Thyroid gland (tissue), 4 donors: ENCODE data around the gene TFF2. TPM values are rescaled to one million over a fixed set of nuclear protein-coding genes. Genes with fewer than 3 reads are reported as not detected.

ENCODE experiments used
- DNase-seq, 2 donors: peaks; one replicate each; pipeline ENCODE4 v3.0.0-alpha.2; 2019
- H3K27ac ChIP-seq, 3 donors: fragments of 200-600 bp; sonication (generic); 1 replicate in 2 of 3; 2 replicates in 1 of 3; pipeline ENCODE4 v1.5.1; 2016 to 2019; ENCODE audit warnings: mild to moderate bottlenecking in 1 of 3, moderate library complexity in 1 of 3
- H3K27me3 ChIP-seq: fragments of 200-600 bp; sonication (generic); one replicate; pipeline ENCODE4 v1.5.1; 2019
- H3K36me3 ChIP-seq, 2 donors: fragments of 200-600 bp; sonication (generic); one replicate each; pipeline ENCODE4 v1.5.1; 2016 to 2019
- H3K4me1 ChIP-seq, 2 donors: fragments of 200-600 bp; sonication (generic); one replicate each; pipeline ENCODE4 v1.5.1; 2017 to 2019
- H3K4me3 ChIP-seq, 3 donors: fragments of 200-600 bp; sonication (generic); replicated peaks in 1 of 3; 1 replicate in 2 of 3; 2 replicates in 1 of 3; pipeline ENCODE4 v1.5.1; 2016; ENCODE audit warnings: mild to moderate bottlenecking in 1 of 3
- H3K9me3 ChIP-seq: fragments of 200-600 bp; sonication (generic); one replicate; pipeline ENCODE4 v1.5.1; 2017
- POLR2A ChIP-seq, 2 donors: fragments of 450-650 bp; IDR thresholded peaks; one replicate each; pipeline ENCODE4 v1.6.1; 2017; ENCODE audit warnings: antibody characterized with exemption in 2 of 2, mild to moderate bottlenecking in 2 of 2, moderate library complexity in 1 of 2
- WGBS, 2 donors: methylation state at CpG; one replicate each; pipeline ENCODE4 v1.1.5; 2017; 5-methylcytosine and 5-hydroxymethylcytosine counted together
- intact Hi-C: fragments of 100-400 bp; cut with DNase I; formaldehyde crosslinking; loops from one replicate; pipeline ENCODE4 v1.15.1; 2023
- total RNA-seq, 4 donors: library from RNA; depleted of rRNA; stranded (reverse); fragments of >200 nt; gene quantifications; one replicate each; pipeline ENCODE4 v1.2.3, GENCODE V29; 2016
- TF ChIP-seq, protein P1 (sequence below), 6 experiments: fragments of 200-600 bp in 3 of 6; fragments of 450-650 bp in 3 of 6; sonication (generic) in 3 of 6; IDR thresholded peaks; one replicate each; pipeline ENCODE4 v1.5.1; 2016 to 2019; ENCODE audit warnings: antibody characterized with exemption in 6 of 6, mild to moderate bottlenecking in 2 of 6, inconsistent platforms in 1 of 6, moderate library complexity in 1 of 6

Gene TFF2
- total RNA-seq, 4 donors from 2014 or later: 2.5 to 14.3 TPM; not detected in 2

DNA sequence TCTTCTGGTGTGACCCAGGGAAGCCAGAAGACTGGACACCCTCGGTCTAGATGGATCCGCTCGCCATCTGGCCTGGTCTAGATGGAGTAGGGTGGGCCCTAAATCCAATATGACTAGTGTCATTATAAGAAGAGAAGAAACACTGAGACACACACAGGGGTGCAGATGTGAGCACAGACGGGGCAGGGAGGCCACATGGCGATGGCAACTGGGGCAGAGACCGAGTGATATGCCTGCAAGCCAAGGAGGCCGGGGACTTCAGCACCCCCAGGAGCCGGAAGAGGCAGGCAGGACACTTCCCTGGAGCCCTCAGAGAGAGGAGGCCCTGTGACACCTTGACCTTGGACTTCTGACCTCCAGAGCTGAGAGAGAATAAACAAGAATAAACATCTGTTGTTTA lies 30.0 kb downstream of the TFF2 start:
- Histone ChIP-seq H3K4me1 (peaks cover 8 to 12% of the 10 kb centered on the region in 2 donors), H3K9me3 (no peaks in the 10 kb centered on the region), H3K4me3 (no peak overlapping the region), H3K27me3 (no peaks in the 10 kb centered on the region), H3K36me3 (no peaks in the 10 kb centered on the region), H3K27ac (no peak overlapping the region)
- DNase-seq: no peak
- no peak for TF ChIP-seq POLR2A (IDR thresholded peaks at IDR 0.05)
- TF ChIP-seq, protein P1, sequence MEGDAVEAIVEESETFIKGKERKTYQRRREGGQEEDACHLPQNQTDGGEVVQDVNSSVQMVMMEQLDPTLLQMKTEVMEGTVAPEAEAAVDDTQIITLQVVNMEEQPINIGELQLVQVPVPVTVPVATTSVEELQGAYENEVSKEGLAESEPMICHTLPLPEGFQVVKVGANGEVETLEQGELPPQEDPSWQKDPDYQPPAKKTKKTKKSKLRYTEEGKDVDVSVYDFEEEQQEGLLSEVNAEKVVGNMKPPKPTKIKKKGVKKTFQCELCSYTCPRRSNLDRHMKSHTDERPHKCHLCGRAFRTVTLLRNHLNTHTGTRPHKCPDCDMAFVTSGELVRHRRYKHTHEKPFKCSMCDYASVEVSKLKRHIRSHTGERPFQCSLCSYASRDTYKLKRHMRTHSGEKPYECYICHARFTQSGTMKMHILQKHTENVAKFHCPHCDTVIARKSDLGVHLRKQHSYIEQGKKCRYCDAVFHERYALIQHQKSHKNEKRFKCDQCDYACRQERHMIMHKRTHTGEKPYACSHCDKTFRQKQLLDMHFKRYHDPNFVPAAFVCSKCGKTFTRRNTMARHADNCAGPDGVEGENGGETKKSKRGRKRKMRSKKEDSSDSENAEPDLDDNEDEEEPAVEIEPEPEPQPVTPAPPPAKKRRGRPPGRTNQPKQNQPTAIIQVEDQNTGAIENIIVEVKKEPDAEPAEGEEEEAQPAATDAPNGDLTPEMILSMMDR (IDR thresholded peaks at IDR 0.05): no peak
- intact Hi-C loops: no loop called here
- WGBS, 2 donors: 98% methylated on average over 8 of the region's 8 CpGs

DNA sequence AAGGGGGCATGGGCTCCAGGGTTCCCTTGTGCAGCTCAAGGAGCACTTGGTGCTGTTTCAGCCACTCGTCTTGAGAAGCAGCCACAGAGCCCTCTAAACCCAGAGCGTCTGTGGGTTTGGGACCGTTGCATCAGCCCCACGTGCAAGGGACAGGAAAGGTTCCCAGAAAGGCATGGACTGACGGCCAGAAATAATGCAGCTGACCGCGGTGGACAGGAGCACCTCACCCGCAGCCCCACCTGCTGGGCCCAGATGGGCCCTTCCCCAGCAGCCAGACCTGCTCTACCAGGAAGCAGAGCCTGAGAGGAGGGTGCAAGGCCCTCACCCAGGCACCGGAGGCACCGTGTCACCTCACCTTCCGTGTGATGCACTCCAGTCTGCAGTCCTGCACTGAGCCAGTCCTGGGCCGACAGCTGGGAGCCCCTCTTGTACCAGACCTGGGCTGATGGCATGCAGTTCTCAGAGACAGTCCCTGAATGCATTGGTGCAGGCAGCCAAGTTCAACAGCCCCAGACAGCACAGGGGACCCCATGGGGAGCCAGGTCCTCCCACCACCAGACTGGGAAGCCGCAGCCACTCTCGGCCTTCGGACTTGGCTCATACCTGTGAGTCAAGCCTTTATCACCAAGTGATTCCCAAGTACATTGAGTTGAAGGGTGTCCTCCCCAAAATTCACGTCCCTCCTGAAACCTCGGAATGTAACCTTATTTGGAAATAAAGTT lies 30.8 kb downstream of the TFF2 start:
- Histone ChIP-seq H3K4me3 (no peak overlapping the region), H3K27ac (no peak overlapping the region), H3K9me3 (no peaks in the 10 kb centered on the region), H3K36me3 (no peaks in the 10 kb centered on the region), H3K27me3 (no peaks in the 10 kb centered on the region), H3K4me1 (peaks cover 12 to 20% of the 10 kb centered on the region in 2 donors)
- no peak for DNase-seq
- TF ChIP-seq, protein P1 (IDR thresholded peaks at IDR 0.05): no peak
- TF ChIP-seq POLR2A (IDR thresholded peaks at IDR 0.05): no peak
- 75 to 77% methylated on average over 15 to 16 of the region's 17 CpGs for WGBS, 2 donors
- intact Hi-C loops: loop anchor here (10.0 kb wide), 1 partner anchor 65 kb away; no protein-coding TSS in a partner anchor

DNA sequence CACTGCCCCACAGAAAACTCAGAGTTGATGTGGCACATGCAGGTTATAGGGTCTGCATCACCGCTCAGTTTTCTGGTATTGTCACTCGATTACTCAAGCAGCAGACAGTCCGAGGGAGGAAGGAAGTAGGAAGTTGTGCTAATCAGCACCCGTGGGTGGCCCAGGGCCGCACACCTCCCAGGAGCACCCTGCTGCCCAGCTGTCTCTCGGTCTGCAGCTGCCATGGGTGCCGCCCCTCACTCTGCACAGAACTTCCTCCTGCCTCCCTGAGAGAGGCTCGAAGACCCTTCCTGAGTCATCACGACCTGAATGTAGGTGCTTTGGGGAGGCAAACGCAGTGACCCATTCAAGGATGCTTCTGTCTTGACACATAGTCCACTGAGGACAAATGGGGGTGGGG lies 31.4 kb downstream of the TFF2 start:
- WGBS, 2 donors: 58 to 88% methylated on average over 8 to 9 of the region's 10 CpGs
- DNase-seq: no peak
- intact Hi-C loops: loop anchor here (10.0 kb wide), 1 partner anchor 65 kb away; no protein-coding TSS in a partner anchor

DNA sequence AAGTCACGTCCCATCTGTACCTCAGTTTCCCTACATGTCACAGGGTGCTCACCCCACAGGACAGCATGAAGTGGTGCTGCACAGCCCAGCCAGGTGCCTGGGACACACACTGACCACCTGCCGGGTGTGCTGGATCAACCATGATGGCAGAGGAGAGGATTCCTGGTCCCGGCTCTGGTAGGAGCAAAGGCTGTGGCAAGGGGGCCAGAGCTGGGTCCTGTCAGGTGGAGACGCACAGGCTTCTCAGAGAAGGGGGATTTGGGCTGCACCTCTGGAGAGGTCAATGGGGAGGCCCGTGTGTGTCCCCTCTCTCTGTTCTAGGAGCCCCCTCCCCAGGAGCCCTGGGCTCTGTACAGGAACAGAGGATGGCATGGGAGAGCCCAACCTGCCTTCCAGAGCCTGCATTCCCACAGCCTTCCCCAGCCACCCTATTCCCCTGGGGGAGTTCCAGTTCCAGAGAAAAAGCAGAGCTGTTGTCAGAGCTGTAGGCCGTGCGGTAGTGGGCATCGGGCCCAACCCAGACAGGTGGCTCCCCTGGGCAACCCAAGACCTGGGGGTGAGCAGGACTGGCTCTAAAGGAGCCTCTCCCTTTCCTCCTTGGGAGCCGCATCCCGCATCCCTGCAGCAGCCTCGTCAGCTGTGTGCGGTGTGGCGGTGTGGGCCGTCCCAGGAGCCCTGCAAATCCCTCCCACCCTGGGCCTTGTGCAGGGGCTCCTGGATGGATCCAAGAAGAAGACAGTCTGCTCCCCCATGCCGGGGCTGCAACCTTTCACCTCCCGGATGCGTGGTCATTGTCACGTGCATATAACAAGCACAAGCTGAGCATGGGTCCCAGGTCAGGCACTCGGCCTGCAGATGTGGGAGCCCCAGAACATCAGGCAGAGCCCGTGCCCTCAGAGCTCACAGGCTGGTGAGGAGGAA lies 32.7 kb downstream of the TFF2 start:
- Histone ChIP-seq H3K9me3 (no peaks in the 10 kb centered on the region), H3K36me3 (no peaks in the 10 kb centered on the region), H3K4me3 (no peak overlapping the region), H3K4me1 (peaks cover 15 to 37% of the 10 kb centered on the region in 2 donors), H3K27me3 (no peaks in the 10 kb centered on the region), H3K27ac (no peak overlapping the region)
- 84 to 88% methylated on average over 13 to 17 of the region's 20 CpGs for WGBS, 2 donors
- DNase-seq: no peak
- intact Hi-C loops: loop anchor here (10.0 kb wide), 1 partner anchor 67 kb away; no protein-coding TSS in a partner anchor
- TF ChIP-seq, protein P1 (IDR thresholded peaks at IDR 0.05): no peak
- no peak for TF ChIP-seq POLR2A (IDR thresholded peaks at IDR 0.05)

More for the DNA sequence above, 31.4 kb downstream of the TFF2 start:
- H3K4me1 ChIP-seq: peaks cover 12 to 26% of the 10 kb centered on the region in 2 donors
- no peaks in the 10 kb centered on the region for H3K27me3 ChIP-seq
- H3K36me3 ChIP-seq: no peaks in the 10 kb centered on the region
- TF ChIP-seq, protein P1 (IDR thresholded peaks at IDR 0.05): no peak
- TF ChIP-seq POLR2A (IDR thresholded peaks at IDR 0.05): no peak
- no peak overlapping the region for H3K4me3 ChIP-seq
- H3K27ac ChIP-seq: no peak overlapping the region
- H3K9me3 ChIP-seq: no peaks in the 10 kb centered on the region
